ENCODE results near the gene PLSCR3. TPM values are rescaled to one million over a fixed set of nuclear protein-coding genes. Genes with fewer than 3 reads are reported as not detected.

PLSCR3 gene
- total RNA-seq, 1 experiment from 2014 or later, result 31.5 TPM

DNA sequence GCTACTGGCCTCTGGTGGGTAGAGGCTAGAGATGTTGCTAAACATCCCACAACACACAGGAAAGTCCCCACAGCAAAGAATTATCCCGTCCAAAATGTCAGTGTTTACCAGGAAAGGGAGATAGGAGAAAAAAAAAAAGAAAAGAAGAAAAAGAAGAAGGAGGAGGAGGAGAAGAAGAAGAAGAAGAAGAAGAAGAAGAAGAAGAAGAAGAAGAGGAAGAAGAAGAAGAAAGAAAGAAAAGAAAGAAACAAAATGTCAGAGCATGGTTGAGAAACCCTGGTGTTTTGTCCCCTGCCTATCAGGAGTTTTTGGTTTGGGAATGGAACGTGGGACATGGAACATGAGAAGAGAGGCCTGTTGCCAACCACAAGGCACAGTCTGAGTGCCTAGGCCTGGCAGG is 36.9 kb downstream of the PLSCR3 start:
- Histone ChIP-seq H2AK5ac (ENCODE audit: insufficient read length, low read length) (no peak overlapping the region), H4K20me1 (ENCODE audit: control insufficient read depth, insufficient read depth, insufficient read length) (no peaks in the 10 kb centered on the region), H3K56ac (ENCODE audit: insufficient read length, low read depth, low read length) (no peak overlapping the region), H3K79me2 (ENCODE audit: insufficient read depth, low read length) (no peaks in the 10 kb centered on the region; the same call in 1 of the 2 replicates), H3K27me3 (ENCODE audit: insufficient read depth, low read length) (no peaks in the 10 kb centered on the region), H3K23me2 (ENCODE audit: insufficient read length, low read depth, low read length, poor library complexity, severe bottlenecking) (no peaks in the 10 kb centered on the region), H3K18ac (ENCODE audit: insufficient read length, low read depth, low read length) (no peak overlapping the region), H3K4me1 (ENCODE audit: insufficient read depth, low read length) (no peaks in the 10 kb centered on the region), H3K4me2 (ENCODE audit: insufficient read depth, insufficient read length, low read length) (no peak overlapping the region), H2BK20ac (ENCODE audit: low read depth, low read length, poor library complexity, severe bottlenecking) (no peak overlapping the region), H4K5ac (ENCODE audit: insufficient read length, low read depth, low read length) (no peak overlapping the region), H3K9me3 (ENCODE audit: control insufficient read depth, low read depth, low read length) (no peaks in the 10 kb centered on the region), H3T11ph (ENCODE audit: low read length) (no peak overlapping the region), H3K27ac (ENCODE audit: insufficient read length, low read depth, low read length) (no peak overlapping the region), H4K91ac (ENCODE audit: insufficient read length, low read depth, low read length) (no peak overlapping the region), H2AFZ (ENCODE audit: low read length) (no peak overlapping the region), H2BK5ac (ENCODE audit: insufficient read length, low read length) (no peak overlapping the region), H3K9ac (ENCODE audit: extremely low read depth, insufficient read length, low read length) (no peak overlapping the region), H2BK12ac (ENCODE audit: insufficient read length, low read depth, low read length) (no peak overlapping the region), H3K14ac (ENCODE audit: insufficient read depth, low read length) (no peak overlapping the region), H3K23ac (ENCODE audit: insufficient read length, low read depth, low read length) (no peak overlapping the region), H3K4ac (ENCODE audit: low read depth, low read length) (no peak overlapping the region), H2BK15ac (ENCODE audit: low read depth, low read length) (no peak overlapping the region), H4K8ac (replicated peaks; ENCODE audit: insufficient read length, low read depth, low read length) (no peak overlapping the region), H3K79me1 (ENCODE audit: insufficient read depth, low read depth, low read length, poor library complexity, severe bottlenecking) (no peaks in the 10 kb centered on the region), H2BK120ac (ENCODE audit: low read depth, low read length, poor library complexity, severe bottlenecking) (no peak overlapping the region)
- Mint-ChIP-seq H3K4me3 (no peak overlapping the region), H3K27ac (no peak overlapping the region), H3K9me3 (no peaks in the 10 kb centered on the region), H3K4me1 (peaks cover 21 to 23% of the 10 kb centered on the region in 2 experiments), H3K36me3 (ENCODE audit: insufficient read depth in 1 of 3, low read depth in 3 of 3) (no peaks in the 10 kb centered on the region), H3K27me3 (ENCODE audit: low read depth) (peaks cover 11% of the 10 kb centered on the region)
- TF ChIP-seq, protein P1, sequence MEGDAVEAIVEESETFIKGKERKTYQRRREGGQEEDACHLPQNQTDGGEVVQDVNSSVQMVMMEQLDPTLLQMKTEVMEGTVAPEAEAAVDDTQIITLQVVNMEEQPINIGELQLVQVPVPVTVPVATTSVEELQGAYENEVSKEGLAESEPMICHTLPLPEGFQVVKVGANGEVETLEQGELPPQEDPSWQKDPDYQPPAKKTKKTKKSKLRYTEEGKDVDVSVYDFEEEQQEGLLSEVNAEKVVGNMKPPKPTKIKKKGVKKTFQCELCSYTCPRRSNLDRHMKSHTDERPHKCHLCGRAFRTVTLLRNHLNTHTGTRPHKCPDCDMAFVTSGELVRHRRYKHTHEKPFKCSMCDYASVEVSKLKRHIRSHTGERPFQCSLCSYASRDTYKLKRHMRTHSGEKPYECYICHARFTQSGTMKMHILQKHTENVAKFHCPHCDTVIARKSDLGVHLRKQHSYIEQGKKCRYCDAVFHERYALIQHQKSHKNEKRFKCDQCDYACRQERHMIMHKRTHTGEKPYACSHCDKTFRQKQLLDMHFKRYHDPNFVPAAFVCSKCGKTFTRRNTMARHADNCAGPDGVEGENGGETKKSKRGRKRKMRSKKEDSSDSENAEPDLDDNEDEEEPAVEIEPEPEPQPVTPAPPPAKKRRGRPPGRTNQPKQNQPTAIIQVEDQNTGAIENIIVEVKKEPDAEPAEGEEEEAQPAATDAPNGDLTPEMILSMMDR (conservative IDR thresholded peaks at IDR 0.05), result no peak
- WGBS (ENCODE audit: extremely low coverage, insufficient read length, low lambda C conversion rate), result no CpG with 5 or more reads among the region's 2 CpGs
- DNase-seq, result no peak

Measured in H9 (cell line).